ENCODE measurements around the gene LRRC59.
A peak's percentile ranks its signal among the peaks of the same experiment; 100 is the strongest.
"Not testable (repeated sequence)": the region's sequence is repeated elsewhere in the genome, so short reads cannot be mapped to it uniquely, and the experiment has no call there.

Gene LRRC59

DNA sequence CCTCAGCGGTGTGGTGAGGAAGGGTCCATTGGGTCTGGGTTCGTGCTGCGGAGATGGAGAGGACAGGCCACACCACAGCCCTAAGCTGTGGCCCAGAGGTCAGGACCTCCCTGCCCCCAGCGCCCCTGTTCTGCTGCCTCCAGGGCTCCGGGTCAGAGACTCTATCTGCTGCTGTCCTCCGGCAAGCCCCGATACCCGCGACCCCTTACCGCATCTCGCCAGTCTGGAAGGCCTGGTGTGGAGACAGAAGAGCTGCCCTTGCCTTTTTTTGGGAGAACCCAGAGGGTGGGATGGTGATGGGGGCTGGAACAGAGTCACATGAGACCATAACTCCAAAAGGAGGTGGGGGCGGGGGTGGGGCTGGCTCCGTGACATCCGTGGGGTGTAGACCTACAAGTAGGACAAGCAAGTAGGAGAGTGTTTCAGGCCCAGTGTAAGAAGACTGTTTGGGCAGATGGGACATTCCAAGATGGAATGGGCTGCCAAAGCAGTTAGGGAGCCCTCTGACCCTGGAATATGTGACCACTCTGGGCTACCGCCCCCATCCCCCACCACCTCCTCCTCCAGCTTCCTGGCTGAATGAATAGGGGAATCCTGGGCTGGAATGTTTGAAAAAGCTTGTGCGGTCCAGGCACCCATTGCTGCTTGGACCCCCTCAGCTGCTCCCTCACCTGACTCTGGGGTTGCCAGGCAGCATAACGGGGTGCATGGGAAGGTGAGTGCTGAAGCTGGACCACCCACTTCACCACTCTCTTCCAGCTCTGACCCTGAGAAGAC lies 50.0 kb downstream of the LRRC59 start:
- no peak for DNase-seq (ENCODE audit: low read depth in 3 of 3)

DNA sequence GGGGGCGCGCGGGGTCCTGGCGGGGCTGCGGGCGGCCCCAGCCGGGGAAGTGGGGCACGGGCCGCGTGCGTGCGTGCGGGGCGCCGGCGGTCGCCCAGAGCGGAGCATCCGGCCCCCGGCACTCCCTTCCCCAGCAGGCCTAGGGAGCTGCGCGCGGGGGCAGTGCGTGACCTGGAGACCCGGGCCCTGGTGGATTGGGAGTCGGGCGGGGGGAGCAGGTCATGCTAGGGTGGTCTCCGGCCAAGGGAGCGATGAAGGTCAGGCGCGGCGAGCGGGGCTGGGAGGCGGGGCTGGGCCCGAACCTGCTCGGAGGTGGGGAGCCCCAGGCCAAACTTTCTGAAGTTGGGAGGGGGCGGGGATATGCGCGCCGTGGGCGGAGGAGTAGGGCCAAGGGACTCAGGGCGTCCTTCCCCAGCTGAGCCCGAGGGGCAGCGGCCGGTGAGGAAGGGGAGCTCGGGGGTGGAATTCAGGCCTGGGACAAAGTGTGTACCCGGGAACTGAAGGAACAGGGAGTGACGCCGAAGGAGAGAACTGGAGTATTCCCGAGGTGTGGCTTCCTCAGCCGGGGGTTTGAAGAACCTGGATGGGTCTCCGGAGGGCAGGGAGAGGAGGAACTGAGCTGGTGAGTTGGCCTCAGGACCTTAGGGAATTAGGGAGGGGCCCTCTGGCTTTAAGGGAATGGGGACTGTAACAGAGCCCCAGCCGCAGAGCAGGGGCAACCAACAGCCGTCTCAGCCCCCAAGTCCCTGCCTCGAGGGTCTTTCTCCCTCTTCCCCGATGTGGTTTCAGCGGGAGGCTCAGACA lies 50.8 kb downstream of the LRRC59 start:
- peak in 2 of 3 experiments; percentile 27 to 35 for DNase-seq (ENCODE audit: low read depth in 3 of 3)

DNA sequence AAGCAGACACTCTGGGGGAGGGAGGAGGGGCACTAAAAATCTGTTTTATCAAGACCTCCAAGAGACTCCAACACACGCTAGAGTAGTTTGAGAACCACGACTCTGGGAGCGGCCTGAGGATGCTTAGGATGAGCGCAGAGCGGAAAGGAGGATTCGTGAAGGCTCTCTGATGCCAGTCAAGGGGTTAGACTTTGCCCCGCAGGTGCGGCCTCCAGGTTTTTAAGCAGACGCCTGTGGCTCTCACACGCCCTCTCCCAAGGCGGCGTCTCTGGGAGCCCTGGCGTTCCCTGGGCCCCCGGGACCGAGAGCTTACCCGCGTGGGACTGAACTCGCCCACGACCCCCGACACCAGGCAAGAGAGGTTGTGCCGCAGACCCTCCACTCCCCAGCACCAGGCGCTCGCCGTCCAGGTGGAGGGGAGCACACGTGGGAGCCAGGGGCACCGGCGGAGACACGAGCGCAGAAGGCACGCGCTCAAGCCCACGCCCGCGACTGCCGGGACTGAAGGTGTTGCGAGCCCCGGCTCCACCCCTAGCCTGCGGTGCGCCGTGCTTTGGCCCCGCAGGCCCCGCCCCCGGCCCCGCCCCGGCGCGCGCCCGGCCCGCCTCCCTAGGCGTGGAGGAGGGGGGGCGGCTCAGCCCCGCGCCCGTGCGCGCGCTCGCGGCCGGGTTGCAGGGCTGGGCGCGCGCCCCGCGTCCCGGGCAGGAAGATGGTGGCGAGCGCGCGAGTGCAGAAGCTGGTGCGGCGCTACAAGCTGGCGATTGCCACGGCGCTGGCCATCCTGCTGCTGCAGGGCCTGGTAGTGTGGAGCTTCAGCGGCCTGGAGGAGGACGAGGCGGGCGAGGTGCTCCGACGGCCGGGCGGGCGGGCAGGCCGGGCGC lies 51.7 kb downstream of the LRRC59 start, which contains the start of gene XYLT2:
XYLT2 (plus strand) TSS at position 695 of the 881 bp plus-strand sequence; CDS start at position 710, 15 bp downstream.
- DNase-seq (ENCODE audit: low read depth in 3 of 3), result peak; percentile 87 to 89 (median 88)

DNA sequence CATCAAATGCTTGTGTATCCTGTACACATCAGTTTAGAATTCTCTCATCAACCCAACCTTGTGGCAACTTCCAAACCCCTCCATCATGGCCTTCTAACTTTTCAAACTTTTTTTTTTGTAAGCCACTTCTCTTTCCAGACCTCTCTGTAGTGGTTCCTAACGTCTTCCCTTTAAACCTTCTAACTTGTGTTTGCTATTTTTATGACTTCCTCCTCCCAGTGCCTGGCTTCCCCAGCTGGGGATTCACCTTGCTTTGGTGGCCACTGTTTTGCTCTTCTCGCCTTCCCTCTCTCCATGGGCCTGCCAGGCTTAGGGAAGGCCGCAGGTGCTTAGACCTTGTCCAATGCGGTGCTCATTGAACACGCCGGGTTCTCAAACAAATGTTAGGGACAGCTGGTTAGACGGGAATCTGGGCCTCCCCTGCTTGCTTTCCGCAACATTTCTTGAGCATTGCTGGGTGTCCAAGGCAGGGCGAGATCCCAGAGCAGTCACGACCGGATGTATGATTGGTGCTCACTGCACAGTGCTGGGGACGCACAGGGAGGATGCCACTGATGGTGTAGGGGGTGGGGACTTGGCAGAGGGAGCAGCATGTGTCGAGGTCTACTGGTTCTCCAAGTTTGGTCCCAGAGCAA lies 52.5 kb downstream of the LRRC59 start:
- no peak for DNase-seq (ENCODE audit: low read depth in 3 of 3)

DNA sequence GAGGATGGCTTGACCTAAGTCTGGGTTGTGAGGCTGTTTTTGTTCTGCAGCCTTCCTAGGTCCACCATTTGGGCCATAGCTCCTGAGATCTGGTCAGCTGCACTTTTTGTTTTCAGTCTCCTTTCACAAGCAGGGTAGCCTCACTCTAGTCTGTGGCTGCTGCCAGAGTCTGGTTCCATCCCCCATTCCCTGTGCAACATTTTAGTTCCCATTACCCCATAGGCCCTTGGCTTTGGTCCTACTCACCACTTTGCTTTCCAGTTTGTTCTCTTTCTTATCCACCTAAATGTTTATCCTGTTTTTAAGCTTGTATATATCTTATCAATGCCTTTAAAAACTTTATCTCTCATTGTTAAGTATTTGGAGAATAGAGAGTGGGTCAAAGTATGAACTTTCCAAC lies 57.9 kb downstream of the LRRC59 start:
- no peak for DNase-seq (ENCODE audit: low read depth in 3 of 3)

DNA sequence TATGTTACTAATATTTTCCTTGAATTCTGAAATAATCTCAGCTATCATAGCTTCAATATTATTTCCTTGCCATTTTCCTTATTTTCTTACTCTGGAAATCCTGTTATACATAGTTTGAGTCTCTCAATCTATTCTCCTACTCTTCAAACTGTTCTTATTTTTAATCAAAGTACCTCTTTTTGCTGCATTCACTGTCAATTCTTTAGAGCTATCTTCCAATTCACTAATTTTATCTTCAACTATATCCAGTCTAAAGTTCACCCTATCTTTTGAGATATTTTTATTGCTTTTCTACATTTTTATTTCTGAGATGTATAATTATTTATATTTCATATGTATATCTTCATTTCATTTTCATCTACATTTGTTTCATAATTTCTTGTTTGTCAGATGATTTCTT lies 58.7 kb downstream of the LRRC59 start:
- no peak for DNase-seq (ENCODE audit: low read depth in 3 of 3)

DNA sequence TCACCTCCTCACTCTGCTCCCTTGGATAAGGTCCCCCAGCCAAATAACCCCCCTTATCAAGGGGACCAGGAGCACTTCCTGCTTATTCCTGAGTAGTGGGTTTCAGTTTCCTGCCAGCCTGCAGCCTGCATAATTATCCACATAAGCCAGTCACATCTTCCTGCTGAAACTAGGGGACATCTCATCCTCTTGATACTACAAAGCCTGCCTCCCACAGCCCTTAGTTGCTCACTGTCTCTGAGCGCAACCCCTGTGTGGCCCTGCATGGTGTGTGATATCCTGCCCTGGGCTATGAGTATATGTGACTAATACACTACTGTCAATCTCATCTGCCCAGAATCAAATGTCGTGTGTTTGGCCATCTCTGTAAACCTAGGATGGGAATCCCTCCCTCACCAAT lies 59.4 kb downstream of the LRRC59 start:
- DNase-seq (ENCODE audit: low read depth in 3 of 3), result no peak

DNA sequence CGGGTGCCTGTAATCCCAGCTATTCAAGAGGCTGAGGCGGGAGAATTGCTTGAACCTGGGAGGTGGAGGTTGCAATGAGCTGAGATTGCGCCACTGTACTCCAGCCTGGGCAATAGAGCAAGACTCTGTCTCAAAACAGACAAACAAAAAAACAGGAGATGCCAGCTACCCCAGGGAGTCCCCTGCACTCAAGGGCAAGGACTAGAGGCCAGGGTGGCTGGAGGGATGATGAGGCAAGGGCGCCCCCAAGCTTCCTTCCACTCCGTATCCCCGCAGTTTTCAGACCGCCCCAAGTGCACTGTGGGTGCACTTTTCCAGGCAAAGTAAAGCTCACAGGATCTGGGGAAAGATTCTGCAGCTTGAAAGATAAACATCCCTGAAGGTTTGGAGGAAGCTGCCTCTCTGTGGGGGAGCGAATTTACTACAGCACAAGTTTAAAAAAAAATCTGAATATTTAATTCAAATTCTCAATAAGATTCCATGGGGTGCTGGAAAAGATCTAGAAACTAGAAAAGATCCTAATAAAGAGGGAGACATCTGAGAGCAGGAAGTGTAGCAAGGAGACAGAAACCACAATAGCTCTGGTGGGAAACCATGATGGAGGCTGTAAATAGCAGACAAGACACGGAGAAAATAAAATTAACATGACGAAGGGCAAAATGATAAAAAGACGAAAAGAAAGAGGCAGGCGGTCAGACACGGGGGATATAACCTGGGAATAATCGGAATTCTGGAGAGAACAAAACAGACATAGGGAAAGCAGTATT lies 63.8 kb downstream of the LRRC59 start:
- not testable (repeated sequence) for DNase-seq (ENCODE audit: low read depth in 3 of 3)

DNA sequence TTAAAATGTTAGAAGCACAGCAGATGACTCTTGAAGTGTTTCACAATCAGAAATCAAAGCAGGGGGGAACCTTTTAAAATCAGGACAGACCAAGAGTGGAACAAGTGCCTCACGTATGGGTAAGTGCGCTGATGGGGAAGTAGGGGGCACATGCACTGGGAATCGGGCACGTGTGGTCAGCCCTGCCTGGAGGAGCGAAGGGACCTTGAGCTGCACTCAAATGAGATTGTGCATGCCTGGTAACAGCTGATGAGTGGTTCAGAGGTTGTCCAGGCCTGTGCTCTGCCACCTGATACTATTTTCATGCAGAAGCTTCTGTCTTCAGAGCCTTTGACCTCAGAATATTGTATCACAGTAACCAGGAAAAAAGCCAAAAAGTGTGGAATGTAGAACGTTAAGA lies 65.1 kb downstream of the LRRC59 start:
- DNase-seq (ENCODE audit: low read depth in 3 of 3), result no peak
